HG03175 (cell line): ENCODE results near the gene AADACL2.
"Not testable (repeated sequence)": the region's sequence is repeated elsewhere in the genome, so short reads cannot be mapped to it uniquely, and the experiment has no call there.

Experiments
- ATAC-seq: cut with Tn5 transposase; IDR thresholded peaks from one replicate; pipeline ENCODE4 v1.9.1; 2021; ENCODE audit warnings: mild to moderate bottlenecking, moderate library complexity; ENCODE audit not compliant: unreplicated experiment

The AADACL2 gene

DNA sequence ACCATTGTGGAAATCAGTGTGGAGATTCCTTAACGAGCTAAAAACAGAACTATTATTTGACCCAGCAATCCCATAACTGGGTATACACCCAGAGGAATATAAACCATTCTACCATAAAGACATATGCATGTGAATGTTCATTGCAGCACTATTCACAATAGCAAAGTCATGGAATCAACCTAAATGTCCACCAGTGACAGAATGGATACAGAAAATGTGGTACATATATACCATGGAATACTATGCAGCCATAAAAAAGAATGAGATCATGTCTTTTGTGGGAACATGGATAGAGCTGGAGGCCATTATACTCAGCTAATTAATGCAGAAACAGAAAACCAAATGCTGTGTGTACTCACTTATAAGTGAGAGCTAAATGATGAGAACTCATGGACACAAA lies 31.0 kb downstream of the AADACL2 start:
- not testable (repeated sequence) for ATAC-seq

DNA sequence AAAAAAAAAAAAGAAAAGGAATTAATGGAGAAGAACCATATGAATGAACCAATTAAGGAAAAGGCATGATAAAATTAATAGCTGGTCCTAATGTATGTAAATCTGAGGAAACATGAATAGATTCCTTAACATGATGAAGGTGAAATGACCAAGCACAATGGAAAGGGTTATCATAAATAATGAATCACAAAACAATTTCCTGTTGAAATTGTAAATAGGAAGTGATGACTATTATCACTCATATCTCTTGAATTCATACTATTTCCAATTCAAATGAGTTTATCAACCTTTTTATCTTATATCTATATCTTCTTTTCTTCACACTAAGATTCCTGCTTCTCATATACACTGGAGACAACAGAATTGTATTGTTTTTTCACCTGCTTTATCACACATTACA lies 32.0 kb downstream of the AADACL2 start:
- ATAC-seq = no peak

DNA sequence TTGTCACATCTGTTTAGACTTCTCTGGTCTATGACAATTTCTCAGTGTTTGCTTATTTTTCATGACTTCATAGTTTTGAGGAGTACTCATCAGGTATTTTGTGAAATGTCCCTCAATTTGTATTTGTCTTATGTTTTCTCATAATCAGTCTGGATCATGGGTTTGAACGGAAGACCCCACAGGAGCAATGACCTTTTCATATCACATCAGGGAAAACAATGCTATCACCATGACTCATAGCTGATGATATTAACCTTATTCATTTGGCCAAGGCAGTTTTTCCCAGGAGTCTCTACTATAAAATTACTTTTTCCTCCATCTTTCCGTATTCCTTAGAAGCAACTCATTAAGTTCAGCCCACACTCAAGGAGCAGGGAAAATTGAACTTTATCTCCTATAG lies 32.7 kb downstream of the AADACL2 start:
- no peak for ATAC-seq

DNA sequence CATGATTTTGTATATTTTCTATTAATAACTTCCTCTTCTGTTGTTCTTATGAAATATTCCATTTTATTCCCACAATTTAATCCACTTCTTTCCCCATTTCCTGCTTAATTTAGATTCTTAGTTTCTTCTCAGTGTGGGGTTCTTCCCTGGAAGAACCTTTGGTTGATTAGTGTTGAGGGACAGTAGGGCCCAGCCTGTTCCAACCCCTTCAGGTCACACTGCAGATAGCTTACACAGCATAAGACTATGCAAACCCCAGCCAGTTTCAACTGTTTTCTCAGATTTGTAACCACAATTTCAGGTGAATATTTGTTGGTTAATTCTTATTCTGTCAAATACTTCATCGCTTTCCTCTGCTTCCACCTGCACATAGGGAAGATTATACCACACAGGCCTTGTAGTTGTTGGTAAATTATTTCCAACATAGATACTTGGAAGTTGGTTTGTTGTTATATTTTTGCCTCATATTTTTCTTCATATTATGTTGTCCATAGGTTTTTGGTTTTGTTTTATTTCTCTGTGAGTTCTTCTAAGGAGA lies 34.7 kb downstream of the AADACL2 start:
- ATAC-seq = no peak

DNA sequence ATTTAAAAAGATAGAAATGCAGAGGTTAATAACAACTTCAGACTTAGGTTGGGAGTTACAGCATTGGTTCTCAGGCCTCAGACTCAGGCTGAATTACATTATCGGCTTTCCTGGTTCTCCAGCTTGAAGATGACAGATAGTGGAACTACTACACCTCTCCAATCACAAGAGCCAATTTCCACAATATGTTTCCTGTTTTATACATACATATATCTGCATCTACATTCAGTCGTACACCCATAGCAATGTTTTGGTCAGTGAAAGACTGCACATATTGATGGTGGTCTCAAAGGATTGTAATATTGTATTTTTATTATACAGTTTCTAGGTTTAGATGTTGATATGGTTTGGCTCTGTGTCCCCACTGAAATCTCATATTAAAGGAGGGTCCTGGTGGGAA lies 35.4 kb downstream of the AADACL2 start:
- ATAC-seq = no peak

DNA sequence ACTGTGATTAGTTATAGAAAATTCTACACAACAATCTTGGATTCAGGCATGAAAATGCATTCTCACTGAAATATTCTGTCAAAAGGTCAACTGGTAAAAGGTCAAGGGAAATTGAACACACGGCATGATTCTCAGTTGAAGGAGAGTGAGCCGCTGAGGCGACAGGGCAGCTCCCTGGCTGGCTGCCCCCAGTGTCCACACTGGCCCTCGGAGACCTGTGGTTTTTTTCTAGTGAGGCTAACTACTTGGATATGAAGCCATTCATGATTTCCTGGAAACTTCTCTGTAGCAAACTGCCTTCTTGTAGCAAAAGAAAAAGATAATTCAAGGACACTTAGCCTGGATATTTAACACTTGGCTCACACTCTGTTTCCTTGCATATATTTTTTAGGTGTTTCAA lies 37.2 kb downstream of the AADACL2 start:
- no peak for ATAC-seq

DNA sequence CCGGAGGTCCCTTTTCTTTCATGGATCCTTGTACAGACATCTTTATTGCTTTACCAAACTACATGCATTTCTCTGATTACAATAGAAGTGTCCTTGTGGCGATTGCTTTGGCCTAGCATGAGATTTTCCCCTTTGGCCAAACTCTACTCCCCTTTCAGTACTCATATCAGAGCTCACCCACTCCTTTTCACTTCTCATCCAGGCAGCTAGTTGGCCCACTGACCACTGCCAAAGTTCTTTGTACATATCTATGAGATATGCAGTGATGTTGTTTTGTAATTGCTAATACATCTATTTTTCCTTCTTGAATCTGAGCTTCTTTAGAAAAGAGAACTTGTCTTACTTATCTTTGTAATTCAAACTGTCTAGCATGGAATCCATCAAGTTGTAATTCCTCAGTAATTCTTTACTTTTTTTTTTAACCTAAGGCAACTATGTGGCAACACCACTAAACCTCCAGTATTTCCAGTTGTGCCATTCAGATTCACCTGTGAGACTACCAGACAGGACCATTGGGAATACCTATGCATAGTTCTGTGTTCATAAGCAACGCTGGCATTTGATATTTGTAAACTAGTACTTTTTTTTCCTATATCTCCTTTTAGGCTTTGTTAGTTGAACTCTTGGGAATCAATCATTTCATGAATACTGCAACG lies 39.2 kb downstream of the AADACL2 start:
- no peak for ATAC-seq

DNA sequence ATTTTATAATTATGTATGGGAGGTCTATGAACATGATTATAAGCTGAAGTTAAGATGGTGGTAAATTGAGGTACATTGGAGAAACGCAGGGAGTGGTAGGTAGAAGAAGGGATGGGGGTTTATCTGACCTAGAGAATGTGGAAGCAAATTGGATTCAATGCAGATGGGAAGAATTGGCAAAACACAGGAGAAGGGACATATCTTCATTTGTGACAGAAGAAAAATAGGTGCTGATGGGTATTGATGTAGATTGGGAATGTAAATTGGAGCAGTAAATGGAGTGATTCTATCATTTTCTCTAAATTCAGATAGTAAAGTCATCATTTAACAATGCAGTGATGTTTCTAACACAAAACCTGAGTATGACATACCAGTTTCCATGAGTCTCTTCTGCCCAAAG lies 40.5 kb downstream of the AADACL2 start:
- ATAC-seq = no peak

DNA sequence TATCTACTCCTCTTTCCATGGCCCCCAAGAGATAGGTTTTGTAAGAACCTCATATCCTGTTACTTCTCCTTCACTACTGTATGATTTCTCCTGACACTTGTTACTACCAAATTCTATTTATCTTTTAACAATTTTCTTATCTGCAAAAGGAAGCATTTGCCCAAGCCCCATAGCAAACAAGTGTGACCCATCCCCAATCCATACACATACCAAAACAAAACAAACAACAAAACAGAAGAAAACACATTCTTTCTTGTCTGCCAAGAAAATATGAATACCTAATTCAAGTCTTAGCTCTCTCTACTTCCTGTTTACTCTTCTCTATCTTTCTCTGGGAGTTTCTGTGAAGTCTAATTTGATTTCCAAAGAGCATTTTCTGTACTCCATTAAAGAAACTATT lies 41.2 kb downstream of the AADACL2 start:
- no peak for ATAC-seq

DNA sequence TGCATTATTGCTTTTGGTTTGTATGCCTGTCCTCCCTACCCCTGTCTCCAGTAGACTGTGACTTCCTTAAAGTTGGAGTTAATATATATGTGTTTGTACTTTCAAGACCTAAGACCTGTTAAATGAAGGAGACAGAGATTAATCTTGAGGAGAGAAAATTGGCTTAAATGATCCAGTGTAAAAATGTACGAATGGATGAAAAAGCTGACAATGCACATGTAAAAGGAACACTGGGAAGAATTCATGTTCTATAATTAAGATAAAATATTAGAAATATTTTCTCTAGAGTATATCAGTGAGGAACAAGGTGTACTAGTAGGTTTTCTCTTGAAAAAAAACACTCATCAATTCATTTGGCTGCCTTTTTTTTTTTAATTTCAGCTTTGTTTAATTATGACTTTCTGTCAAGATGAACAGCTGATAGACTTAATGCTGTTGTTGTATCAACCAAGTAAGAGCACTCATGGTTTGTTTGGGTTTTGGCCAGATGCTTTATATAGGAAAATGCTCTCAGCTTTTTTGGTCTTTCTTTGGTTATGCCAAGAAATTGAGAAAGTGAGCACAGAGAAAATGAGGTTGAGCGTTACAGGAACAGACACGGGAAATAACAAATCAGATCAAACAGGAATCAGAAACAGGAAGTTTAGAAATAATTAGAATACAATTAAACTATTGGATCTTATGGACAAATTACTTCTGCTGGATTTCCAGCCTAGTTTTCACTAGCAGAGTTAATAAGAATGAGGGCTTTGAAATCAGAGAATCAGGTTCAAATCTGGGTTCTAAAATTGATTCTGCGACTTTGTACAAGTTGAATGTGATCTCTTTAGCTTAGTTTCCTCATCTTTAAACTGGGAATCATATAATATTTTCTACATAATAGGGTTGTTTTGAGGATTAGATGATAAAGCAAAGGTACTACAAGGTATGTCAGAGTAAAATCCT lies 41.9 kb downstream of the AADACL2 start:
- ATAC-seq = no peak

DNA sequence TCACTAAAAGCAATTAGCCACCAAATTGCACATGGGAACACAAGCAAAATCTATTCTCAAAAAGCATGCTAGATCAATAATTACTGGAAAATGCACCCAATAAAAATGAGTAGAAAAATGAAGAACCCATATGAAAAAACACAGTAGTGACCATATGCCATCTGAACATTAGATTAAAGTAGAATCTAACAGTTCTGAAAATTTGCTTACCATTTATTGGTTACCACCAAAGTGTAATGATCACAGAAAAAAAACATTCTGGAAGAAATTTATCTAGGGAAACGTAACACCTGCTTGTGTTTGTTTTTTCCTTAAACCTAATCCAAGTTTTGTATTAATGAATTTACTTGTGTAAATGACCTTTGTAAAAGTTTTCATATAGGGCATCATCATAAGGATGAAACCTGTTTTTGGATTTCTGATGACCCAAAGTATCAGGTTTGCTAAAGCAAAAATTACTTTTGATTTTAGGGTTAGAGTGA lies 42.6 kb downstream of the AADACL2 start:
- no peak for ATAC-seq

DNA sequence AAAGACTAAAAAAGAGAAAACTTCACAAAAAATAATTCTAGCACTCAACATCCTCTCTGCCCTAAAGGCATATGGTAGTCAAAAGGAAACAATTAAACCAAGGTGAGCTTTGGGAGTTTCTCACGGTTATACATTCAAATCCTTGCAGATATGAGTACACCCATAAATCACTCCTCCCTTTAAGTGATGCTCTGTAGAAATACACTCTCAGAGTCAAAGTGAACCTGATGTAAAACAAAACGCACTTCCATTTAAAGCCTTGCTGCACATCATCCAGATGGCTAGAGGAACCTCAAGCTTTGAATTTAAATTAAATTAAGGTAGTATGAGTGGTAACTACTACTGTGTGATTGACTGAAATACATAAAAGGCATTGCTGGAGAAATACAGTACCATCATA lies 44.2 kb downstream of the AADACL2 start:
- ATAC-seq = no peak

DNA sequence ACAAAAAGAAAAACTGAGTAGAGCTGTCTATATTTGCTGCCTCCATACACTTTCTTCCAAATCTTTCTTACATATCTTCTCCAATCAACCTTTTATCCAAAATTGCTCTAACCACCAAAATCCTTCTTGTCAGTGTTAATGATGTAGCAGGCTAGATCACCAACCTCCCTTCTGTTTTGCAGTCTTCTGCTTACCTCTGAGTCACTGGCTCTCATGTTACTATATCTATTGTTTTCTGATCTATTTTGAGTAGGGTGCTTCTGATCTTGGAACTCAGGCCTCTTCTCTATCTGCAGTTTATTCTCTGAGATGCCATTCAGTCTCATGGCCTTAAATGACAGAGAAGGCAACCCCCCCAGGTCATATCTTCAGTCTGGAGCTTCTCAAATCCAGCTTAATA lies 53.9 kb downstream of the AADACL2 start:
- no peak for ATAC-seq

DNA sequence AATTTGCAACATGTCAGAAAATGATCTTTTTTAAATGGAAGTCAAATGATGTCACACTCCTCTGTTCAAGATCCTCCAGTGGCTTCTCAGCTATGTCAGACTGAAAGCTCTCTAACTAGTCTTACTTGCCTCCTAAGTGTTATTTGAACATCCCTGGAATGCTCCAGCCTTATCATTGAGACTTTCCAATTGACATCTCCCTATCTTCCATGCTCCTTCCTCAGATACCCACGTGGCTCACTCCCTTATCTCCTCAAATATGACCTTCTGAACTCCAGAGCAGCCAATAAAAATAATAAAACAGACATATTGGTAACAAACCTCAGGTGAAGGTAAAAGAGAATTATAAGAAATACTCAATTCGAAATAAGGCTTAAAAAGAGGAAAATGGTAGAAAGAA lies 54.7 kb downstream of the AADACL2 start:
- ATAC-seq = no peak

DNA sequence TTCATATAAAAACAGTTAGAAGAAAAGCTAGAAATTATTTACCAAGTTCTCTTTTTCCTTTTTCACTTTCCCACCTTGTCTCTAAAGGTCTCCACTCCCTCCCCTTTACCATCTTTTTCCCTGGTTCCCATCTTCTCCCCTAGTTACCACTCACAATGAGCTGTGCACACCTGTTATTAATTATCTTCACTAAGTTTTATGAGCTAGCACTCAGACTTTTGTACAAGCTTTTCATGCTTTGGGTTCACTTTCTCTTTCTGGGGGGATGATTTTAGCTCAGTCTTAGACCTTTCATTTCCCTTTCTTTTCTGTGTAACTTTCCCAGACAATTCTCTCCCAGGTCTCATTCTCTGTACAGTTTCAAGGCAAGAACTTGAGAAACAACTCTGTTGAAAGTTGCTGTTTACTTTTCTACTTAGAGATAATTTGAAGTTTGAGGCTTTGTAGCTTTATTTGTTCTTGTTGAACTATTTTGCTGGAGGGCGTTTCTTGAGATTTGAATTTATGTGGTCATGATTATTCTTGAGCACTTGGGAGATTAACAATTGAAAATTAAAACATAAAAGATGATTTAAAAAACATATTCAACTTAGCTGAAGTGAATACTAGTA lies 56.2 kb downstream of the AADACL2 start:
- ATAC-seq = no peak

DNA sequence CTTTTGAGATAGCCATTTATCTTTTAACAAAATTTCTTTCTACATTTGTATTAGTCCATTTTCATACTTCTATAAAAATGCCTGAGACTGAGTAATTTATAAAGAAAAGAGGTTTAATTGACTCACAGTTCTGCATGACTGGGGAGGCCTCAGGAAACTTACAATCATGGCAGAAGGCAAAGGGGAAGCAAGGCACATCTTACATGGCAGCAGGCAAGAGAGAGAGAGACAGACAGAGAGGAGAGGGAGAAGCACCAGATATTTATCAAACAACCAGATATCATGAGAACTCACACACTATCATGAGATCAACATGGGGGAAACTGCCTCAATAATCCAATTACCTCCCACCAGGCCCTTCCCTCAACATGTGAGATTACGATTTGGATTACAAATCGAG lies 57.0 kb downstream of the AADACL2 start:
- not testable (repeated sequence) for ATAC-seq

DNA sequence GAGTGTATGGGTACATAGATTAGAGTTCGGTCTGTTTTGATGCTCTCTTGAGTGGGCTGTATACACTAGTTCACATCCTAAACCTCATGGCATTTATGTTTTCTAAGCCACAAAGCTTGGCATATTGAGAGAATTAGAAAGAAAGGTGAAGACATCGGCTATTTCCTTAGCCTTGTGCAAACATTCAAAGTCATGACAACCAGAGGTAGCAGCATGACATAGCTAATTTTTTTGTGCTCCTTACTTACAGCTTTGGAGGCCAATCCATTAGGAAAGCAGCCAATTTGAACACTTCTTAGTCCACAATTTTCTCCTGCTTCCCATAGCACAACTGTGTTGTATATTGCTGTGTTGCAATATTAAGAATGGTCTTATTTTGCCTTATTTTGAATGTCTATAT lies 58.7 kb downstream of the AADACL2 start:
- no peak for ATAC-seq

DNA sequence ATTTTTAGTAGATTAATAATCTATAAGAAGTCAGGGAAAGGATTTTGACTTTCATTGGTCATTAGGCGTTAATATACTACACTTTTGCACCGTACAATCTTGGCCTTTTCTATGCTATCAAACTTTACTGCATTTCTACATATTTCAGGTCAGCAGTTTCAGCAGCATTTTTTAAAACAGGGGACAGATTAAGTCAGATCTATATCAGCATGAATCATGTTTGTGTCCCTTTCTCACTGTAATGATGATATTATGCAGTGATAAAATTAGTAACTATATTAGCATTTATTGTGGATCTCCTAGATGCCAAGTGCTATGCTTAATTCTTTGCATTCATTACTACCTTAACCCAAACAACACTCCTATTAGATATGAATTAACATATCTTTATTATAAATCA lies 59.9 kb downstream of the AADACL2 start:
- ATAC-seq = no peak

DNA sequence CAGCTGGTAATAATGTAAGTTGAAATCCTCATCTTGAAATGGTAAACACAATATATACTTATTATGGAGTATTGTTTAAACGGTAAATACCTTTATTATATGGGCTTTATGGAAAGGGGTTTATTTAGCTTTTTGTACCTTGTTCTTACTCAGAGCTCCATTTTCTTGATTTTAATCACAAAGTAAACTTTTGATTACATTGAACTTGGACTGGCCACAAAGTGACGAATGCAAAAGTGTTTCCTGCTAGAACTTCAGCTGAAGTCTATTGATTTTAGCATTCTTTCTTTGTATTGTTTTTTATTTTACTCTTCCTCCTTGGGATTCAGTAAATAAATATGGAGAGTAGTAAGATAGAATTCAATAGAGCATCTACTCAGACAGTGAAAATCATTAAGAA lies 60.4 kb downstream of the AADACL2 start:
- ATAC-seq = no peak

DNA sequence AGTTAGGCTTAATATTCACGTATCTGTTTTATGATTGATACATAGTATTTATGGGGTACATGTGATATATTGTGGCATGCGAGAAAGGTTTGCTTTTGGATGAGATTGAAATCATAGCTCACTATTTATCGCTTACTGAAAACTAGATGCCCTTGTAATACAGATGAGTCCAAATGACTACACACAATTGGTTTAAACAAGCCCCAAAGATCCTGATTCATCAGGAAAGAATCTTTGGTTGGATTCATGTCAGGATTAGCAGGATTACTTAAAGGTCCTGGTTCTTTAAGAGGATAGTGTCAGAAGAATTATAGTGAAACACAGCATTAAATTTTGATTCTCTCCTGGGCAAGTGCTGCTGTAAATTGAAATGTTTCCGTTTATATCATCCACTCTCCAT lies 61.5 kb downstream of the AADACL2 start:
- no peak for ATAC-seq

DNA sequence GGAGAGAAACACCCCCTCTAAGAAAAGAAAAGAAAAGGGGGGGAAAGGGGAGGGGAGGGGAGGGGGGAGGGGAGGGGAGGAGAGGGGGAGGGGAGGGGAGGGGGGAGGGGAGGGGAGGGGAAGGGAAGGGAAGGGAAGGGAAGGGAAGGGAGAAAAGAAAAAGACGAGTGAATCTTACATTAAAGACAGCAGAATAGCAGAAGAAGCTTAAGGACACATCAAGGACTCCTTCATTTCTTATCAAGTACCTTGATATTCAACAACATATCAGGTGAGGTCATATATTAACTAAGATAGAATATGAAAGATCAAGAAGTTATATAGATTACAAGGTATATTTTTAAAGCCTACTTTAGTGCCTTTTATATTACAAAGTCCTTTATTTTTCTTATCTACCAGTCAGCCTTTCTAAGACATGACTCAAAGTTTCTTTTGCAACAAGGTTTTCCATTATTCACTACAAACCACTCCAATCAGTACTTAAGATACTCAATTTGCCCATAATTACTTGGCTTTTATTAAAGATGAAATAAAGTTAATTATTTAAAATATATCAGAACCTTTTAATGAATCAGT lies 62.5 kb downstream of the AADACL2 start:
- ATAC-seq = no peak
